Measurements from ENCODE around the gene RABGEF1. TPM values are rescaled to one million over a fixed set of nuclear protein-coding genes. Genes with fewer than 3 reads are reported as not detected.

RABGEF1 gene
- total and polyA plus RNA-seq, 9 of the 15 experiments (the other 6 are each of a cell fraction or from before 2014, with no cell fraction given): 7.0 to 29.3 (median 20.5) TPM

DNA sequence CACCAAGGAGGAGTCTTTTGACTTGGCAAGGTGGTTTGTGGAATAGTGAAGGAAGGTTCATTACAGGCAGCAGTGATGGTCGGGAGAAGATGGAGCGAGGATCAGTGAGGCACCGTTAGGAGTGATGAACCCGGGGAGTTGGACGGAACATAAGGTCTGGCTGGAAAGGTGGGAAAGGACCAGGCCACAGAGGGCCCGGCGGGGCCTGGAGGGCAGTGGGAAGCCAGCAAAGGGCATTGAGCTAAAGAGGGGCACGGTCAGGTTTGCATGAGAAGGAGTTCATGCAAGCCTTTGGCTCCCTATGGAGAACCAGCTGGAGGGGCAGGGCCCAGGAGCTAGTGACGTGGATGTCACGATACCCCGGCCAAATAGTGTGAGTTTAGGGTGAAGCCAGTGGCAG is 46.2 kb upstream of the RABGEF1 start:
- Histone ChIP-seq H3K9me1 (ENCODE audit: control insufficient read depth, insufficient read depth, low read length) (no peaks in the 10 kb centered on the region), H3K4me3 (no peak overlapping the region), H3K9ac (ENCODE audit: insufficient read depth in 1 of 2, low read depth in 2 of 2, low read length in 2 of 2) (no peak overlapping the region), H3K27me3 (ENCODE audit: control insufficient read depth in 2 of 2, insufficient read depth in 2 of 2, low read length in 2 of 2) (no peaks in the 10 kb centered on the region), H3K79me2 (ENCODE audit: control insufficient read depth, insufficient read depth, low read length) (no peaks in the 10 kb centered on the region), H3K9me3 (replicated peaks; ENCODE audit: control insufficient read depth, insufficient read depth, low read depth, low read length) (no peaks in the 10 kb centered on the region), H4K20me1 (replicated peaks; ENCODE audit: control insufficient read depth, insufficient read depth, low read length) (no peaks in the 10 kb centered on the region; the same call in 1 of the 2 replicates), H2AFZ (ENCODE audit: low read depth, low read length) (no peak overlapping the region), H3K36me3 (ENCODE audit: control insufficient read depth, insufficient read depth, low read length) (no peaks in the 10 kb centered on the region), H3K27ac (ENCODE audit: extremely low read depth, low read depth, low read length) (no peak overlapping the region), H3K4me2 (ENCODE audit: insufficient read depth, low read length) (no peak overlapping the region), H3K4me1 (replicated peaks in 1 of 2; ENCODE audit: control insufficient read depth in 2 of 2, insufficient read depth in 2 of 2, low read length in 2 of 2) (peaks cover 0 to 9% of the 10 kb centered on the region in 2 experiments; a peak in 1 of 5 replicates)
- ChIA-PET POLR2A (no interaction called here), CTCF (ENCODE audit: low intra/inter-chr PET ratio) (no interaction called here)
- 77% methylated on average over 11 of the region's 11 CpGs for WGBS (ENCODE audit: insufficient coverage, low coverage, missing lambda C conversion rate)
- intact Hi-C loops (cut with micrococcal nuclease) (no loop called here), in situ Hi-C loops (cut with MboI) (no loop called here)
- no TSS peak for BruUV-seq (replicated peaks)
- DNase-seq (ENCODE audit: extremely low read depth in 1 of 4, low spot score in 3 of 4) (no peak), FAIRE-seq (no peak), ATAC-seq (no peak)
- no peak for TF ChIP-seq PTTG1 (tag; IDR thresholded peaks at IDR 0.05; ENCODE audit: low read depth)
- no peak for TF ChIP-seq ZNF668 (CRISPR knock-in tag; IDR thresholded peaks at IDR 0.05)
- TF ChIP-seq ZSCAN32 (CRISPR knock-in tag; IDR thresholded peaks at IDR 0.05): no peak
- TF ChIP-seq JUNB (CRISPR knock-in tag; conservative IDR thresholded peaks at IDR 0.05): no peak
- TF ChIP-seq, protein P1, sequence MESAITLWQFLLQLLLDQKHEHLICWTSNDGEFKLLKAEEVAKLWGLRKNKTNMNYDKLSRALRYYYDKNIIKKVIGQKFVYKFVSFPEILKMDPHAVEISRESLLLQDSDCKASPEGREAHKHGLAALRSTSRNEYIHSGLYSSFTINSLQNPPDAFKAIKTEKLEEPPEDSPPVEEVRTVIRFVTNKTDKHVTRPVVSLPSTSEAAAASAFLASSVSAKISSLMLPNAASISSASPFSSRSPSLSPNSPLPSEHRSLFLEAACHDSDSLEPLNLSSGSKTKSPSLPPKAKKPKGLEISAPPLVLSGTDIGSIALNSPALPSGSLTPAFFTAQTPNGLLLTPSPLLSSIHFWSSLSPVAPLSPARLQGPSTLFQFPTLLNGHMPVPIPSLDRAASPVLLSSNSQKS (CRISPR knock-in tag; IDR thresholded peaks at IDR 0.05): no peak
- no peak for TF ChIP-seq KLF6 (CRISPR knock-in tag; IDR thresholded peaks at IDR 0.05; ENCODE audit: borderline replicate concordance)
- TF ChIP-seq, protein P2, sequence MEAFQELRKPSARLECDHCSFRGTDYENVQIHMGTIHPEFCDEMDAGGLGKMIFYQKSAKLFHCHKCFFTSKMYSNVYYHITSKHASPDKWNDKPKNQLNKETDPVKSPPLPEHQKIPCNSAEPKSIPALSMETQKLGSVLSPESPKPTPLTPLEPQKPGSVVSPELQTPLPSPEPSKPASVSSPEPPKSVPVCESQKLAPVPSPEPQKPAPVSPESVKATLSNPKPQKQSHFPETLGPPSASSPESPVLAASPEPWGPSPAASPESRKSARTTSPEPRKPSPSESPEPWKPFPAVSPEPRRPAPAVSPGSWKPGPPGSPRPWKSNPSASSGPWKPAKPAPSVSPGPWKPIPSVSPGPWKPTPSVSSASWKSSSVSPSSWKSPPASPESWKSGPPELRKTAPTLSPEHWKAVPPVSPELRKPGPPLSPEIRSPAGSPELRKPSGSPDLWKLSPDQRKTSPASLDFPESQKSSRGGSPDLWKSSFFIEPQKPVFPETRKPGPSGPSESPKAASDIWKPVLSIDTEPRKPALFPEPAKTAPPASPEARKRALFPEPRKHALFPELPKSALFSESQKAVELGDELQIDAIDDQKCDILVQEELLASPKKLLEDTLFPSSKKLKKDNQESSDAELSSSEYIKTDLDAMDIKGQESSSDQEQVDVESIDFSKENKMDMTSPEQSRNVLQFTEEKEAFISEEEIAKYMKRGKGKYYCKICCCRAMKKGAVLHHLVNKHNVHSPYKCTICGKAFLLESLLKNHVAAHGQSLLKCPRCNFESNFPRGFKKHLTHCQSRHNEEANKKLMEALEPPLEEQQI (IDR thresholded peaks at IDR 0.05): no peak
- TF ChIP-seq, protein P3, sequence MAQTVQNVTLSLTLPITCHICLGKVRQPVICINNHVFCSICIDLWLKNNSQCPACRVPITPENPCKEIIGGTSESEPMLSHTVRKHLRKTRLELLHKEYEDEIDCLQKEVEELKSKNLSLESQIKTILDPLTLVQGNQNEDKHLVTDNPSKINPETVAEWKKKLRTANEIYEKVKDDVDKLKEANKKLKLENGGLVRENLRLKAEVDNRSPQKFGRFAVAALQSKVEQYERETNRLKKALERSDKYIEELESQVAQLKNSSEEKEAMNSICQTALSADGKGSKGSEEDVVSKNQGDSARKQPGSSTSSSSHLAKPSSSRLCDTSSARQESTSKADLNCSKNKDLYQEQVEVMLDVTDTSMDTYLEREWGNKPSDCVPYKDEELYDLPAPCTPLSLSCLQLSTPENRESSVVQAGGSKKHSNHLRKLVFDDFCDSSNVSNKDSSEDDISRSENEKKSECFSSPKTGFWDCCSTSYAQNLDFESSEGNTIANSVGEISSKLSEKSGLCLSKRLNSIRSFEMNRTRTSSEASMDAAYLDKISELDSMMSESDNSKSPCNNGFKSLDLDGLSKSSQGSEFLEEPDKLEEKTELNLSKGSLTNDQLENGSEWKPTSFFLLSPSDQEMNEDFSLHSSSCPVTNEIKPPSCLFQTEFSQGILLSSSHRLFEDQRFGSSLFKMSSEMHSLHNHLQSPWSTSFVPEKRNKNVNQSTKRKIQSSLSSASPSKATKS (CRISPR knock-in tag; IDR thresholded peaks at IDR 0.05): no peak
- TF ChIP-seq RNF2 (IDR thresholded peaks at IDR 0.05): no peak
- TF ChIP-seq TAF9B (IDR thresholded peaks at IDR 0.05; ENCODE audit: partially characterized antibody): no peak
- TF ChIP-seq TEAD4 (IDR thresholded peaks at IDR 0.05; ENCODE audit: low read length): no peak
- TF ChIP-seq TEAD4 (CRISPR knock-in tag; IDR thresholded peaks at IDR 0.05; ENCODE audit: borderline replicate concordance): no peak
- TF ChIP-seq ZNF311 (CRISPR knock-in tag; IDR thresholded peaks at IDR 0.05): no peak
- TF ChIP-seq ZC3H4 (CRISPR knock-in tag; IDR thresholded peaks at IDR 0.05; ENCODE audit: borderline replicate concordance): no peak
- no peak for TF ChIP-seq PML (IDR thresholded peaks at IDR 0.05; ENCODE audit: low read length)
- TF ChIP-seq, protein P4, sequence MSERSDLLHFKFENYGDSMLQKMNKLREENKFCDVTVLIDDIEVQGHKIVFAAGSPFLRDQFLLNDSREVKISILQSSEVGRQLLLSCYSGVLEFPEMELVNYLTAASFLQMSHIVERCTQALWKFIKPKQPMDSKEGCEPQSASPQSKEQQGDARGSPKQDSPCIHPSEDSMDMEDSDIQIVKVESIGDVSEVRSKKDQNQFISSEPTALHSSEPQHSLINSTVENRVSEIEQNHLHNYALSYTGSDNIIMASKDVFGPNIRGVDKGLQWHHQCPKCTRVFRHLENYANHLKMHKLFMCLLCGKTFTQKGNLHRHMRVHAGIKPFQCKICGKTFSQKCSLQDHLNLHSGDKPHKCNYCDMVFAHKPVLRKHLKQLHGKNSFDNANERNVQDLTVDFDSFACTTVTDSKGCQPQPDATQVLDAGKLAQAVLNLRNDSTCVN (CRISPR knock-in tag; IDR thresholded peaks at IDR 0.05): no peak
- no peak for TF ChIP-seq ZNF184 (CRISPR knock-in tag; IDR thresholded peaks at IDR 0.05)
